NCI-H1092 treated with DMSO at 0.1 percent for 48 hours (cell line): ENCODE data around the gene ATP11A.
"Not testable (repeated sequence)": the region's sequence is repeated elsewhere in the genome, so short reads cannot be mapped to it uniquely, and the experiment has no call there.

ENCODE experiments used
- DNase-seq: peaks from one replicate; lab custom pipeline; 2025; lab: John Stamatoyannopoulos, UW

The ATP11A gene

GRCh38 chr13:112800057-112800456 lies 110.2 kb downstream of the ATP11A start:
- no peak for DNase-seq

- not testable (repeated sequence) for DNase-seq
These were observed 111.0 kb downstream of the ATP11A start for GRCh38 chr13:112800807-112801206.

GRCh38 chr13:112802802-112803195 lies 113.0 kb downstream of the ATP11A start:
- no peak for DNase-seq

DNA sequence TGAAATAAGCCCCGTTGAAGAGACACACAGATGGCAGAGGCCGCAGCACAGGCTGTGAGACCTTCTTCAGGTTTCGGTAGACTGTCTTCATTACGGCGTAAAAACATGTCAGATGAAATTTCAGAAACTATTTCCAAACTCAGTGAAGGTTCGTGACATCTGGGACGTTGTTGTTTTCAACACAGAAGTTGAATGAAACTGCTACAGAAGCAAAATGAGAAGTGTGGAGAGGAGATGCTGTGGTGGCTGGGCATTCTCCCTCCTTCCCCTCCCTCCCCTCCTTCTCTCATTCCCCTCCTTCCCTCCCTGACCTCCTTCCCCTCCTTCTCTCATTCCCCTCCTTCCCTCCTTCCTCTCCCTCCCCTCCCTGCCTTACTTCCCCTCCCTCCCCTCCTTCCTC lies 113.6 kb downstream of the ATP11A start:
- DNase-seq = no peak

- DNase-seq = no peak
These were observed 114.5 kb downstream of the ATP11A start for GRCh38 chr13:112804374-112804773.

GRCh38 chr13:112806739-112807652 lies 117.2 kb downstream of the ATP11A start:
- DNase-seq = no peak

- no peak for DNase-seq
These were observed 118.0 kb downstream of the ATP11A start for GRCh38 chr13:112807653-112808376.

DNA sequence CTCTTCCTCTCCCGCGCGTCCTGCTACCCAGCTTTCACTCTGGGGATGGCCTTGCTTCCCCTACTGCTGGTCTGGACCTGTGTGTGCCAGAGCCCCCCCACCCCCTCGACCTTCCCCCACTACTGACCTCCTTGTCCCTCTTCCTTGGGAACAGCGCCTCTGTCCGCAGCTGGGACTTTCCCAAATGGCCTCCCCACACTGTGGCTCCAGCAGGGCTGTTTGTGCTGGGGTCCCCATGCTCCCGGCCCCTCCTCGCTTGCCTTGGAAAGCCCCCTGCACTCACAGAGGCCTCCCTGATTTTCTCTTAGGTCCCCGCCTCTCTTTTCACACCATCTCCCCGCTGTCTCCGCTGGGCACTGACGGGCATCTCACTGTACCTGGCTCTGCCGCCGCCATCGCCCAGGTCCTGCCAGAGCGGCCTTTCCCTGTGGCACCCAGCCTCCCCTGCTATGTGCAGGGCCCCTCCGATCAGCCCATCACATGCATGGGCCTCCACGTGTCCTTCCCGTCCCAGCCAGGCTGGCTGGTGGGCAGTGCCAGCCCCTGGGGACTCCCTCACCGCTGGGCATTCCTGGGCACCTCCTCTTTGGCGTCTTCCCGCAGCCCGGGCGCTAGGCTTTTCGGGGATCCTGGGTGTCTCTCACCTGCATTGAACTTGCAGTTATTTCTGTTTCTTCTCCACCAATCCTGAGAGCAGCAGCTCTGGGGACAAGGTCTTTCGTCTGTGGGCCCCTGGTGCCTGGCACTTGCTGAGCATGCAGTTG lies 118.7 kb downstream of the ATP11A start:
- DNase-seq = no peak

- DNase-seq = no peak
These were observed 119.8 kb downstream of the ATP11A start for GRCh38 chr13:112809332-112810315.

GRCh38 chr13:112810608-112811007 lies 120.8 kb downstream of the ATP11A start:
- DNase-seq = no peak

DNA sequence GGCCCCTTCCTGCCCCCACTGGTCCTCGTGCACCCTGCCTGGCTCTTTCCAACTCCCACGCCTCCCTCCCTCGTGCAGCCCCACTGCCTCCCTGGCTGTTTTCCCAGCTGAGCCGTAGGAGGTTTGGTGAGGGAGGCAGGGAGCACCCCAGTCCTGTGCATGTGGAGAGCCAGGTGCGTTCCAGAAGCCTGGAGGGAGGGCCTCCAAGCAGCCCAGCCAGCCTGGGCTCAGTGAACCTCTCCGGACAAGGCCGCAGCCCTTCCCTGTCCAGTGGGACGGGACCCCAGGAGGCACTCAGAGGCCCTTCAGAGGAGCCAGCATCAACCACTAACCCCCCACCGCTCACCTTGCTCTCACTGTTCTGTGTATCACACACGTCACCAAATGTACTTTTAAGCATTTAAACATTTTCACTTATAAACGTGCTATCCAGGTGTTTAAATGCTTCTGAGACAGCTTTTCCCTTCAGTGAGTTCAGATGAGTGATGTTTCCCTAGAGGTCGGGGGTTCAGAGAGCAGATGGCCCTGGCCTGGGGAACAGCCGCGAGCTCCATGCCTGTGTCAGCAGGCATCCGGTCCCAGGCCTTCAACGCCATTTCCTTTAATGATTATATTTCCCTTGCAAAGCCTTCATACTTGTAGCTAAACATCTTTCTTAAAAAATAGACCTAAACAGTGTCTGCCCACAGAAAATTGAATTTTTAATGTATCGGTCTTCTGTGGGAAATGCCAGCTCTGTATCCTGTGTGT lies 122.6 kb downstream of the ATP11A start:
- no peak for DNase-seq

GRCh38 chr13:112813552-112813951 lies 123.7 kb downstream of the ATP11A start:
- DNase-seq = no peak

DNA sequence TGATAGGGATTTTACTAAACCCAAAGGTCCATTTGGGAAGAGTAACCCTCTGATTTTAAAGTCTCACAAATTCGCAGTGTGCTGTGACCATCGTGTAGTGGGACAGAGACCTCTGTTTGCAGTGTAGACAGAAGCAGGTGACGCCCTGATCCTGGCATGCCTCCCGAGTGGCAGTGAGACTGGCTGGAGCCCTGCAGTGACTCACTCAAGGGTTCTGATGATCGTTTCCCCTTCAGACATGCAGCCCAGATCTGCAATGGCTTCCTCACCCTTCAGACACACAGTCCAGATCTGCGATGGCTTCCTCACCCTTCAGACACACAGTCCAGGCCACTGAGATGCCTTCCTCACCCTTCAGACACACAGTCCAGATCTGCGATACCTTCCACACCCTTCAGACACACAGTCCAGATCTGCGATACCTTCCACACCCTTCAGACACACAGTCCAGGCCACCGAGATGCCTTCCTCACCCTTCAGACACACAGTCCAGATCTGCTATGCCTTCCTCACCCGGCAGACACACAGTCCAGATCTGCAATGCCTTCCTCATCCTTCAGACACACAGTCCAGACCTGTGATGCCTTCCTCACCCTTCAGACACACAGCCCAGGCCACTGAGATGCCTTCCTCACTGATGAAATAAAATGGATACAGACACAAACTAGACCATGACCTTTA lies 125.2 kb downstream of the ATP11A start:
- no peak for DNase-seq

GRCh38 chr13:112815871-112816270 lies 126.0 kb downstream of the ATP11A start:
- DNase-seq = no peak

- DNase-seq = no peak
These were observed 128.3 kb downstream of the ATP11A start for GRCh38 chr13:112818040-112818697.

GRCh38 chr13:112818698-112819045 lies 128.8 kb downstream of the ATP11A start:
- no peak for DNase-seq

GRCh38 chr13:112819111-112819510 lies 129.3 kb downstream of the ATP11A start:
- DNase-seq = no peak

- no peak for DNase-seq
These were observed 130.0 kb downstream of the ATP11A start for GRCh38 chr13:112819816-112820215.

- no peak for DNase-seq
These were observed 130.5 kb downstream of the ATP11A start for GRCh38 chr13:112820318-112820717.
